D721Med (cell line): ENCODE results near the gene NACA.

ENCODE experiments used
- DNase-seq: peaks from one replicate; pipeline ENCODE4 v3.0.0; 2011; ENCODE audit warnings: low spot score; ENCODE audit not compliant: insufficient read length
- FAIRE-seq: peaks from 2 replicates; lab custom pipeline; 2011; peaks lifted over from hg19 to GRCh38; lab: Jason Lieb, UNC
- CTCF ChIP-seq: IDR thresholded peaks from 2 replicates; pipeline ENCODE4 v1.5.1; 2012; ENCODE audit warnings: mild to moderate bottlenecking, control low read depth; ENCODE audit not compliant: insufficient read depth; ENCODE audit errors: missing control alignments

NACA gene

GRCh38 chr12:56687223-56688128 lies 37.6 kb downstream of the NACA start:
- TF ChIP-seq CTCF: no peak
- no peak for FAIRE-seq

GRCh38 chr12:56684745-56685359 lies 40.2 kb downstream of the NACA start:
- DNase-seq (no peak), FAIRE-seq (no peak)
- no peak for TF ChIP-seq CTCF

More at GRCh38 chr12:56687223-56688128, 37.6 kb downstream of the NACA start:
- no peak for DNase-seq

- DNase-seq: no peak
- FAIRE-seq: no peak
- no peak for TF ChIP-seq CTCF
These were observed 42.8 kb downstream of the NACA start for GRCh38 chr12:56682323-56682722.

- TF ChIP-seq CTCF: no peak
- no peak for DNase-seq
- no peak for FAIRE-seq
These were observed 45.1 kb downstream of the NACA start for GRCh38 chr12:56679883-56680575.

GRCh38 chr12:56678852-56679251 lies 46.2 kb downstream of the NACA start:
- no peak for DNase-seq
- no peak for FAIRE-seq
- TF ChIP-seq CTCF: no peak

- FAIRE-seq (no peak), DNase-seq (no peak)
- no peak for TF ChIP-seq CTCF
These were observed 47.4 kb downstream of the NACA start for GRCh38 chr12:56677680-56678079.
